ENCODE data around the gene SERPINB13. TPM values are rescaled to one million over a fixed set of nuclear protein-coding genes. Genes with fewer than 3 reads are reported as not detected.

Gene SERPINB13
- polyA plus RNA-seq, 1 donor from 2014 or later = not detected

- H3K36me3 ChIP-seq (ENCODE audit: insufficient read depth, low read length) = no peaks in the 10 kb centered on the region
- H2AFZ ChIP-seq (ENCODE audit: low read depth, low read length) = no peak overlapping the region
- no peak overlapping the region for H3K9ac ChIP-seq (ENCODE audit: low read length)
- no peak overlapping the region for H3K4me2 ChIP-seq (ENCODE audit: low read length)
- no peaks in the 10 kb centered on the region for H3K9me3 ChIP-seq (ENCODE audit: low read length)
- H4K20me1 ChIP-seq (ENCODE audit: insufficient read depth) = no peaks in the 10 kb centered on the region
- H3K27ac ChIP-seq (ENCODE audit: low read length) = no peak overlapping the region
- H3K9me2 ChIP-seq (ENCODE audit: insufficient read depth, low read length) = no peaks in the 10 kb centered on the region
- H3K4me3 ChIP-seq (ENCODE audit: low read length) = no peak overlapping the region
- H3K79me2 ChIP-seq (replicated peaks; ENCODE audit: insufficient read depth, low read length) = no peaks in the 10 kb centered on the region
- H3K27me3 ChIP-seq (ENCODE audit: insufficient read depth, low read depth, low read length) = no peaks in the 10 kb centered on the region
- TF ChIP-seq REST (IDR thresholded peaks at IDR 0.05; ENCODE audit: borderline replicate concordance) = no peak
- TF ChIP-seq CTCF (IDR thresholded peaks at IDR 0.05; ENCODE audit: poor library complexity, severe bottlenecking) = no peak
- TF ChIP-seq EP300 (conservative IDR thresholded peaks at IDR 0.05; ENCODE audit: poor library complexity, severe bottlenecking) = no peak
- no peak for TF ChIP-seq MXI1 (conservative IDR thresholded peaks at IDR 0.05; ENCODE audit: poor library complexity, severe bottlenecking)
- TF ChIP-seq EZH2 (IDR thresholded peaks at IDR 0.05; ENCODE audit: borderline replicate concordance, insufficient read depth, low read length, poor library complexity, severe bottlenecking) = no peak
- no peak for TF ChIP-seq TAF1 (IDR thresholded peaks at IDR 0.05; ENCODE audit: low read depth)
- no peak for TF ChIP-seq SMC3 (conservative IDR thresholded peaks at IDR 0.05; ENCODE audit: poor library complexity)
- no peak for TF ChIP-seq RAD21 (conservative IDR thresholded peaks at IDR 0.05)
- TF ChIP-seq POLR2AphosphoS5 (IDR thresholded peaks at IDR 0.05) = no peak
- H3F3A ChIP-seq (ENCODE audit: insufficient read depth, low read length, poor library complexity, severe bottlenecking) = no peaks in the 10 kb centered on the region
Observed at GRCh38 chr18:63545000-63545399, 42.1 kb upstream of the SERPINB13 start.

- Histone ChIP-seq H3K9me3 (ENCODE audit: low read length) (no peaks in the 10 kb centered on the region), H3K27me3 (ENCODE audit: insufficient read depth, low read depth, low read length) (no peaks in the 10 kb centered on the region), H3K4me3 (ENCODE audit: low read length) (no peak overlapping the region), H3K4me2 (ENCODE audit: low read length) (no peak overlapping the region), H3K9ac (ENCODE audit: low read length) (no peak overlapping the region), H3K27ac (ENCODE audit: low read length) (no peak overlapping the region), H3F3A (ENCODE audit: insufficient read depth, low read length, poor library complexity, severe bottlenecking) (no peaks in the 10 kb centered on the region), H3K36me3 (ENCODE audit: insufficient read depth, low read length) (no peaks in the 10 kb centered on the region), H3K79me2 (replicated peaks; ENCODE audit: insufficient read depth, low read length) (no peaks in the 10 kb centered on the region), H3K9me2 (ENCODE audit: insufficient read depth, low read length) (no peaks in the 10 kb centered on the region), H2AFZ (ENCODE audit: low read depth, low read length) (no peak overlapping the region), H4K20me1 (ENCODE audit: insufficient read depth) (no peaks in the 10 kb centered on the region)
- TF ChIP-seq EP300 (conservative IDR thresholded peaks at IDR 0.05; ENCODE audit: poor library complexity, severe bottlenecking) (no peak), RAD21 (conservative IDR thresholded peaks at IDR 0.05) (no peak), SMC3 (conservative IDR thresholded peaks at IDR 0.05; ENCODE audit: poor library complexity) (no peak), MXI1 (conservative IDR thresholded peaks at IDR 0.05; ENCODE audit: poor library complexity, severe bottlenecking) (no peak), POLR2AphosphoS5 (IDR thresholded peaks at IDR 0.05) (no peak), REST (IDR thresholded peaks at IDR 0.05; ENCODE audit: borderline replicate concordance) (no peak), TAF1 (IDR thresholded peaks at IDR 0.05; ENCODE audit: low read depth) (no peak), EZH2 (IDR thresholded peaks at IDR 0.05; ENCODE audit: borderline replicate concordance, insufficient read depth, low read length, poor library complexity, severe bottlenecking) (no peak), CTCF (IDR thresholded peaks at IDR 0.05; ENCODE audit: poor library complexity, severe bottlenecking) (no peak)
Observed at GRCh38 chr18:63550068-63550467, 37.1 kb upstream of the SERPINB13 start.
